PC-3 (cell line): Measurements from ENCODE around the gene NEDD4L.

Experiments used
- CTCF ChIP-seq: fragments of 300-600 bp; sonication (generic); conservative IDR thresholded peaks from 2 replicates; pipeline ENCODE4 v1.5.1; 2017; ENCODE audit warnings: antibody characterized with exemption, low read depth, mild to moderate bottlenecking, low read length
- EZH2 ChIP-seq: fragments of 300-600 bp; sonication (generic); IDR thresholded peaks from one replicate; pipeline ENCODE4 v1.6.1; 2017; ENCODE audit warnings: antibody characterized with exemption, mild to moderate bottlenecking, low read length; ENCODE audit not compliant: unreplicated experiment

- TF ChIP-seq CTCF = no peak
- TF ChIP-seq EZH2 = no peak
These were observed 181.1 kb downstream of the NEDD4L start for GRCh38 chr18:58225101-58225500.
